Measurements from ENCODE around the gene MRAP.
"Not testable (repeated sequence)": the region's sequence is repeated elsewhere in the genome, so short reads cannot be mapped to it uniquely, and the experiment has no call there.

MRAP gene

DNA sequence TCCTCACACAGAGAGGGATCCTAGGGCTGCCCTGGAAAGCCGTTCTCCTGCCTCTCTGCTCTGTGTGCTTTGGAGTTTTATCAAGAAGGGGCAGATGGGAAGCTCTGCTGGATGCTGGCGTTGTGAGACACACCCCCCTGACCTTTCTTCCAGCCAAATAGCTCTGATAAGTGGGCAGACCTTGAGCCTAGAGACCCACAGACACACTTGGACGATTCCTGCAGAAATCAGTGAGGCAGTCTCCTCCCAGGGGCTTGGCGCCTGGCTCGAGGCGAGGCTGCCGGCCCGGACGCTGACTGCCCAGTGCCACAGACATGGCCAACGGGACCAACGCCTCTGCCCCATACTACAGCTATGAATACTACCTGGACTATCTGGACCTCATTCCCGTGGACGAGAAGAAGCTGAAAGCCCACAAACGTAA lies at the start of gene MRAP:
Gene MRAP (plus strand): TSS at position 198 of the 424 bp plus-strand sequence. CDS start 117 bp downstream, at position 315.
- DNase-seq (ENCODE audit: low read depth, low spot score): no peak

DNA sequence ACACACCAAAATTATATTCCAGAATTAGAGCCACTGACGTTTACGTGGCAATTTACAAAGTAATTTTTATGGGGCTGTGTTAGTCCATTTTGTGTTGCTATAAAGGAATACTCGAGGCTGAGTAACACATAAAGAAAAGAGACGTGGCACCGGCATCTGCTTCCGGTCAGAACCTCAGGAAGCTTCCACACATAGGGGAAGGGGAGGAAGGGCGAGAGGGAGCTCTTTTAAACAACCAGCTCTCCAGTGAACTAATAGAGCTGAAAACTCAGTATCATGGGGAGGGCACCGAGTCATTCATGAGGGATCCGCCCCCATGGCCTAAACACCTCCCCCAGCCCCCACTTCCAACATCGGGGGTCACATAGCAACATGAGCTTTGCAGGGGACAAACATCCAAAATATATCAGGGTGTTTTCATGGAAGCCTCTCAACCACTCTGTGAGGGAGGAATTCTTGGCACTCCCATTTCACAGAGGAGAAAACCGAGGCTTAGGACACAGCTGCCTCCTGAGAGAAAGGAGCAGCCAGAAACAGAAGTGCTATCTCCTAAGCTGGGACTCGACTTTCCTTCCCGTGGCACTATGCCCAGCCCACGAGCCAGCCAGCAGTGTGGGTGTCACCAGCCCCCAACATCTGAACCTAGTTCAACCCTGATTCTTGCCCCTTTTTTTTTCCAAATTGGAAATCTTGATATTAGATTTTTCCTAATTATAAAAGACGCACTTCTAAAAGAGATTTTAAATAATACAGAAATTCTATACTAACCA lies 49.0 kb upstream of the MRAP start:
- no peak for DNase-seq (ENCODE audit: low read depth, low spot score)

DNA sequence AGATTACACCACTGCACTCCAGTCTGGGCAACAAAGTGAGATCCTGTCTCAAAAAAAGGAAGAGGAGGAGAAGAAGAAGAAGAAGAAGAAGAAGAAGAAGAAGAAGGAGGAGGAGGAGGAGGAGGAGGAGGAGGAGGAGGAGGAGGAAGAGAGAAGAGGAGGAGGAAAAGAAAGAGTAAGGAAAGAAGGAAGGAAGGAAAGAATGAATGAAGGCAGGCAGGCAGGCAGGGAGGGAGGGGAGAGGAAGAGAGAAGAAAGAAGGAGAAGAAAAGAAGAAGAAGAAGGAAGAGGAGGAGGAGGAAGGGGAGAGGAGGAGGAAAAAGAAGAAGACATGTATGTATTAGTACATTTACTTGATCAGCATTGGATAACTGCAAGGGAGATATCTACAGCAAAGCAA lies 46.5 kb upstream of the MRAP start:
- no peak for DNase-seq (ENCODE audit: low read depth, low spot score)

DNA sequence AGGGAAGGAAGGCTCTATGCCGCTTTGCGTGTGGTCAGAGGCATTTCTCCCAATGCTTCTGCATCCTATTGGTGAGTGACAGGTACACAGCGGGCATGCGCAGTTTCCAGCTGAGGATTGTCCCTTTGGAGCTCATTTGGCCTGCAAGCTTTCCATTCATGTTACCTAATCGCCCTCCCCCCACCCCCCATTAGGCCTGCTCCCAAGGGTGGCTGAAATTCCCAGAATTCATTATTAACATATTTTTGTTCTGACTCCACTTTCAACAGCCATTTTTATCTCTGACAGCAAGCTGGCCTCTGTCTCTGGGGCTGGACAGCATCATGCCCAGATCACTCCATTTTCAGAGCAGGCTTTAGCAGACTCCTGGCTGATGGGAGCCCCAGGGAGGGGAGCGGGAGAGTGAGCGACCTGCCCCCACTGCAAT lies 45.4 kb upstream of the MRAP start:
- DNase-seq (ENCODE audit: low read depth, low spot score): no peak

DNA sequence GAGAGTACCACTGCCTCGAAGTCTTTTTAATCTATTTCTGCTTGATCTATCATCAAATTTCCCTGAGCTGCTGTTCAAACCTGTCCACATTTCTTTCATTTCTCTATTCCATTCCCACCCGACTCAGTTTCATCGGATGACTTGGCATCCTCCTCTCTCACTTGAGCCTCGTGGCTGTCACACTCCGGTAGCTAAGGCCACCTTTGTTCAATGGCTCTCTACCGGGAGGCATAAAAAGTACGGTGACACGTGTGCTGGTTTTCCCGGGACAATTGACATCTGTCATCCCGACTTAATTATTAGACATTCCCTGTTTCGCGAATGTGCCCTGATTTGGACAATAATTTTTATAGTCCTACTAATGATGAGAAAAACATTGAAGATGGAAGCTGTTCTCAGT lies 42.4 kb upstream of the MRAP start:
- DNase-seq (ENCODE audit: low read depth, low spot score): no peak

DNA sequence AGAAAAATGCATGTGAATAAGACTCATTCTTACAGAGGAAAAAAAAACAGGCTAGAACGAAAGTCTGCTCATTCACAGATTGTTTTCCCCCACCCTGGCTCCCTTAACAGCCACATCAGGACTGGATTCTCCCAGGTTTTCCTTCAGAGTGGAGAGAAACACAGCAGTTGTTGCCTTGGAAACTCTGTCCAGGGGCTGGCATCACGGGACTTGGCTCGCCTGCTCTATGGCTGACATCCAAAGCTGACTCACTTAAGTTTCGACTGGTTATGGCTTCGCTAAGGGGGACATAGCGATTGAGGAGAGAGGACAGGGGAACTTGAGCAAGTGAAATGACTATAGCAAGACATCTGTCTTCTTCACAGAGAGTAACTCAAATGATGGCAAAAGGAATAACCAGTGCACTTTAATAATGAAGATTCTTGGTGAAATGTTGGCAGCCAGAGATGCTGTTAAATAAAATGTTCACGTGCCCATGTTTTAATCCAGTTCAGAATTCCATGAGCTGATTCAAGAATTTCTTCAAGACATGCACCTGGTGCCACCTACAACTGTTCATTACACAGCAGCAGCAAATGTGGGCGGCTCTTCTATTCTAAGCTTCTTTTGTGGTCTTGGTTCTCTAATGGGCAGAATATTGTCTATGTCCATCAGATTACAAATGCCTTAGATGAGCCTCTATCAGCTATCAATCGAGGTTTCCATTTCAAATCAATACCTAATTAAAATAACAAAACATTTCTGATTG lies 41.6 kb upstream of the MRAP start:
- peak; percentile 77 for DNase-seq (ENCODE audit: low read depth, low spot score)

DNA sequence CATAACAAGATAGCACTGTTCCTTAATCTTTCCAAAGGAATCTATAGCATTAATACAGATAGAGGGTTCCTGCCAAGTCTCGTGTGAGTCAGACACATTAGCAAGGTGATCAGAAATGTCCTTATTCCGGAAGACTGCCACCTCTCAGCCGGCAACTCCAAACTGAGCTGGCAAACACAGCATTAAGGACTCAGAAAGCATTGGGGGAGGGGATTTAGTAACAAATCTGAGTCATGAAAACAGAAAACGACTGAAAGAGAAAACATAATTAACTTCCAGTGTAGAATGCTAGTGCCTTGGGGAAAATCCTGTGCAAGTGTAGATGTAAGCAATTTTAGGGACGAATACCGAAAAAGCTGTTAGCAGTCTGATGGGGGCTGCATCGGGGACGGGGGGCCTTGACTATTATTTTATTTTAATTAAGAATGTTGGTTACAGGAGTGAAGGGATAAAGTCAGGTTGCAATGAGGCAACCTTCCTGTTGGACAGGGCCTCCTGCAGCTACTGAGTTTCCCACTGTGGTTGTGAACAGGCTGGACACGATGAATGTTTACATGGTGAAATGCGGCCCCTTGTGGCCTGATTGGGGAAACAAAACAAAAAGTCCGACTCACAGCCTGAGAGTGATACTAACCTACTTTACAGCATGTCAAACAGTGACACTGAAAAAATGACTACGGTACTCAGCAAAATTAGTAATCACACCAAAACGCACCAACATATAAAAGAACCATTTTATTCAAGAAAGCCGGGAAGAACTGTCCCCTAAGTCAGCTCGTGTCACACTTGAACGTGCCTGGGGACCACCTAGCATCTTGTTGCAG lies 40.5 kb upstream of the MRAP start:
- peak; percentile 85 for DNase-seq (ENCODE audit: low read depth, low spot score)

DNA sequence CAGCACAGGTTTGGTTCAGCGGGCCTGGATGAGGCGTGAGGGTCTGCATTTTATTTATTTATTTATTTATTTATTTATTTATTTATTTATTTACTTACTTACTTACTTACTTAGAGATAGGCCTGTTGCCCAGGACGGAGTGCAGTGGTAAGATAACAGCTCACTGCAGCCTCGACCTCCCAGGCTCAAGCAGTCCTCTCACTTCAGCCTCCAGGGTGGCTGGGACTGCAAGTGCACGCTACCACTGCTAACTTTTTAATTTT lies 39.9 kb upstream of the MRAP start:
- DNase-seq (ENCODE audit: low read depth, low spot score): not testable (repeated sequence)

DNA sequence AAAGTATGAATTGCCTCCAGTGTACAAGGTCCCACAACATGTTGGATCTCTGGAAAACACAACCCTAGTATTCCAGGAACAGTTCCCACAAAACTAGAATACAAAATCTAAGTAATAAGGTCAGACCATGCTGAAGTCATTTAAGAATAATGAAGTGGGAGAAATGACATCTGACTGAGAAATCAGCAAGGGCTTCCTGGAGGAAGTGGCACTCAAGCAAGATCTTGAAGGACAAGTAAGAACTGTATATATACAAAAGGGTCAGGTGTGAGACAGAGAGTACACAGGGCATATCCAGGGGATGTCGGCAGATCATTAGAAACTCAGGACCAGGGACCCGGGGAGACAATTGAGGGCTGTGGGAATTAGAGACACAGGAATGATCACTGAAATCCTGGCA lies 38.5 kb upstream of the MRAP start:
- DNase-seq (ENCODE audit: low read depth, low spot score): no peak

DNA sequence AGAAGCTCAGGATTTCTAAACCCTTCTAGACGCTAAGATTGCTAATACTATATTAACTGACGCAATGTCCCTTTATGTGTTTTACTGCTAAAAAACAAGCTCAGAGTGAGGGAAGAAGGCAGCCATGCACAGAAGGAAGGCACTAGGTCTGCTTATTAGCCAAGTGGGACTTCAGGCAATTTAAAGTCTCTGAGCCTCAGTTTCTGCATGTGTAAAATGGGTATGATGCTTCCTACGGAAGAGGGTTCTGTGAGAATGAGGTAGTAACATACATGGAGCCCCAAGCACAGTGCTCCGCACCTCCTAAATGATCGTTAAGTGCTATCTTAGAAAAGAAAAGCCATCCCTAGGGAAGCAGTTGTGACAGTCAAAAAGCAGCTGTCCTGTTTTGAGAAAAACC lies 36.7 kb upstream of the MRAP start:
- DNase-seq (ENCODE audit: low read depth, low spot score): no peak

DNA sequence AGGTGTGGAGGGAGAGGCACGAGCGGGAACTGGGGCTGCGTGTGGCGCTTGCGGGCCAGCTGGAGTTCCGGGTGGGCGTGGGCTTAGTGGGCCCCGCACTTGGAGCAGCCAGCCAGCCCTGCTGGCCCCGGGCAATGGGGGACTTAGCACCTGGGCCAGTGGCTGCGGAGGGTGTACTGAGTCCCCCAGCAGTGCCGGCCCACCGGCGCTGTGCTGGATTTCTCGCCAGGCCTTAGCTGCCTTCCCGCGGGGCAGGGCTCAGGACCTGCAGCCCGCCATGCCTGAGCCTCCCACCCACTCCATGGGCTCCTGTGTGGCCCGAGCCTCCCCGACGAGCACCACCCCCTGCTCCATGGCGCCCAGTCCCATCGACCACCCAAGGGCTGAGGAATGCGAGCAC lies 33.3 kb upstream of the MRAP start:
- DNase-seq (ENCODE audit: low read depth, low spot score): not testable (repeated sequence)

DNA sequence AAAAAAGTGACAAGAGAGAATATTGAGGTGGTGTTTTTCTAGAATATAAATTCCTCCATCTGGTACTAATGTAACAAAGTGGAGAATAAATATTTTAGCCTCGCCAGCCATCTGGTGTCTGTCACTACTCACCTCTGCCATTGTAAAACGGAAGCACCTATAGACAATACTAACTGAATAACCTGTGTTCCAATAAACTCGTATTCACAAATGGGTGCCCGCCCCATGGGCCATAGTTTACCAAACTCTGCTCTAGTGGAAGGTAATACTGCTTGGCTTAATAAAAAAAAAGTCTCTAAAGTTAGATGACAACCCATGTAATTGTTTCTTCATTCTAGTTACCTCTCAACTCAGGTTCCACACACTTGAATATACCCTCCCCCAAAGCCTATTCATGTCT lies 27.9 kb upstream of the MRAP start:
- DNase-seq (ENCODE audit: low read depth, low spot score): no peak

DNA sequence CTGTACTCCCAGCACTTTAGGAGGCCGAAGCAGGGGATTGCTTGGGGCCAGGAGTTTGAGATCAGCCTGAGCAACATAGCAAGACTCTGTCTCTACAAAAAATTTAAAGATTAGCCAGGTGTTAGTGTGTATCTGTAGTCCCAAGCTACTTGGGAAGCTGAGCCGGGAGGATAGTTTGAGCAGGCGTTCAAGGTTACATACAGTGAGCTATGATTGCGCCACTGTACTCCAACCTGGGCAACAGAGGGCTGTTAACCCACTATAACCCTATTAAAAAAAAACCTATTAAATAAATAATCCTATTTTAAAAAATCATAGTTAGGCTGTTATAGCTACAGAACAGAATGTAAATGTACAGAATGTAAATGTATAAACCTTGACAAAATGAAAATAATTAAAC lies 22.0 kb upstream of the MRAP start:
- no peak for DNase-seq (ENCODE audit: low read depth, low spot score)

DNA sequence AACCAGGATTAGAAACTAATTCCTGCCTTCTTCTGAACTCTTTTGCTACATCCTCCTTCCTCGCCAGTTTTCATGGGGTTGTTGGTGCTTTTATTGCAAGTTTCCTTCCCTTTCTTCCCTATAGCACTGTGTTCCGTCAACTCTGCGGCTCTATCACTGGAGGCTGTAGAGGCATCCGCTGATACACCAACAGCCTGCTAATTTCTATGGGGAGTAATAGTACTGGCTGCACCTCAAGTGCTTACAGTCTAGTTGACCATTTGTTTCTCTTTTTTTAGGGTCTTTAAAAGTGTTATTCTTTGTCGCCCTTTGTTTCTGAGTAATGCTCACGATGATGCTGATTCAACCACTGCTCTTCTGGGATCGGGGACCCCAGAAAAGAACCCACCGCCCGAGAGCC lies 20.6 kb upstream of the MRAP start:
- DNase-seq (ENCODE audit: low read depth, low spot score): no peak

DNA sequence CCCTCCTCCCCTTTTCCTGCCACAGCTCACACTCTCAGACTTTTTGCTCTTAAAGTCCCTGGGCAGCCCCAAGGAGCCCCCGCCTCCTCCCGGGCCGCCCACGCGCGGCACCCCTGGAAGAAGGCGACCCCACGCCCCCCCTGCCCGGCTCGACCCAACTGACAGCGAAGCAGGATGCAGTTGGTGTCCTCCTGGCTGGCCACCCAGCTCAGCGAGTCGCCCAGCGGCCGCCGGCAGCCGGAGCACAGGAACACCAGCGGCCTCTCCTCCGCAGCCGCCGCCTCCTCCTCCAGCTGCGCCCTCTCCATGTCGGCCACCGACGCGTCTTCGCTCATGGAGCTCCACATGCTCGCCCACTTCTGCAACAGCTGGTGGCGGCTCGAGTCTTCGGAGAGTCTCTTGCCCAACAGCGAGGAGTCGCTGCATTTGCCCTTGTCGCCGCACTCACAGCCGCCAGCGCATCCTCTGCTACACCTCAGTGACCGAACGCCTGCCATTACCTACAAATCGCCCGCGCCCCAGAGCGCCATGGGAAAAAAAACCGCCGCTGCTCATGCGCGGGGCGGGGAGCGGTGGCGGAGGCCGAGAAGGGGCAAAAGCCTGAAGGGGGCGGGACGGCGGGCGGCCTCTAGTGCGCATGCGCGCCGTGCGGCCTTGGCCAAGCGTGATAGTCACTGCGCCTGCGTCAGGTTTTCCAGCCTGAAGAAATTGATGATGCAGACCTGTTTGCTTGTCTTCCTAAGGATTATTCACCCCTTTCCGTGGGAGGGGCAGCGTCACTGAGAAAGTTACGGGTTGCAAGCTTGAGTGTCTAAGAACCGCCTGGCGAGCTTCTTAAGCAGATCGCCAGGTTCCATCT lies 19.9 kb upstream of the MRAP start, which contains the start of gene MIS18A:
Gene MIS18A (minus strand): TSS at position 532 of the 859 bp plus-strand sequence. CDS start 35 bp downstream, at position 497.
- DNase-seq (ENCODE audit: low read depth, low spot score): peak; percentile 86

DNA sequence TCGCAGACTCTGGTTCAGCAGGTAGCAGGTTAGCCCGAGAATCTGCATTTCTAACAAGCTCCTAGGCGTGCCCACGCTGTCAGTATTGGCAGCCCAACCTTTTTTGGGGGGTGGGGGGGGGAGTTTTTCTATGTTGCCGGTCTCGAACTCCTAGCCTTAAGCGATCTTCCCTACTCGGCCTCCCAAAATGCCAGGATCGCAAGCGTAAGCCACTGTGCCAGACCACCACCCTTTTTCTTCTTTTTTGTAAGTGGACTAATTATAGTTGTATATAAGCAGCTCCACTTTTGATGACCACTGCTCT lies 19.3 kb upstream of the MRAP start:
- DNase-seq (ENCODE audit: low read depth, low spot score): no peak

DNA sequence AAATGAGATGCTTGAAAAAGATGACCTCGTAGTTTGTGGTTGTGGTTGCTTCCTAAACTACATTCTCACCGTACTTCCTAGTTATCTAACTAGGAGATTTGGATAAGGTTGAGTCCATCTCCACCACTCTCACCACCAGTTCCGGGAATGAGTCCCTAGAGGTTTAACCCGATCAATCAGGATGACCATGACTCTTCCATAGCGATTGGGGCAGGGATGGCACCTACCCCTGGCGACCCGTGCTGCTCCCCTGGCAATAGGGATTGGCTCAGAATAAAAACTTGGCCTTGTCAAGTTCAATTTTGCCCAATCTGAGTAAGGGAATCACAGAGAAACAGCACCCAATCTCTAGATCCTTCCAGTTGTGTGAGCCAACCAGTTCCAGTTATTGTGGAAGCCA lies 17.1 kb upstream of the MRAP start:
- DNase-seq (ENCODE audit: low read depth, low spot score): no peak

DNA sequence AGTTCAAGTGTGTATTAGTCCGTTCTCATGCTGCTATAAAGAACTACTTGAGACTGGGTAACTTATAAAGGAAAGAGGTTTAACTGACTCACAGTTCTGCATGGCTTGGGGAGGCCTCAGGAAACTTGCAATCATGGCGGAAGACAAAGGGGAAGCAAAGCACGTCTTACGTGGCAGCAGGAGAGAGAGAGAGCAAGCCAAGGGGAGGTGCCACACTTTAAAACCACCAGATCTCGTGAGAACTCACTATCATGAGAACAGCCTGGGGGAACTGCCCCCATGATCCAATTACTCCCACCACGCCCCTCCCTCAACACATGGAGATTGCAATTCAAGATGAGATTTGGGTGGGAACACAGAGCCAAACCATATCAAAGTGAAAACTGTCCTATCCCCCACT lies 15.7 kb upstream of the MRAP start:
- DNase-seq (ENCODE audit: low read depth, low spot score): no peak

DNA sequence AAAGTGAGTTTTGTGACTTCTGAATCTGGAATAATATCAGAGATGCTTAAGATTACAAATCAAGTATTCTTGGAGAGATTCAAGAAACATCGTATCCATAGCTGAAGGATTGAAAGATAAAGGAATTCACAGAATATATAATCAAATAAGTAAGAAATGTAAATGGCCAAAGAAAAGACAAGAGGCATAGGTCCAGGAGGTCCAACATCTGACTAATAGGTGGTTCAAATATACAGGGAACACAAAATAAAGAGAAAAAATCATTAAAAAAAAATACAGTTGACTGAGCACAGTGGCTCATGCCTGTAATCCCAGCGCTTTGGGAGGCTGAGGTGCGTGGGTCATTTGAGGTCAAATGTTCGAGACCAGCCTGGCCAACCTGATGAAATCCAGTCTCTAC lies 13.2 kb upstream of the MRAP start:
- DNase-seq (ENCODE audit: low read depth, low spot score): no peak

DNA sequence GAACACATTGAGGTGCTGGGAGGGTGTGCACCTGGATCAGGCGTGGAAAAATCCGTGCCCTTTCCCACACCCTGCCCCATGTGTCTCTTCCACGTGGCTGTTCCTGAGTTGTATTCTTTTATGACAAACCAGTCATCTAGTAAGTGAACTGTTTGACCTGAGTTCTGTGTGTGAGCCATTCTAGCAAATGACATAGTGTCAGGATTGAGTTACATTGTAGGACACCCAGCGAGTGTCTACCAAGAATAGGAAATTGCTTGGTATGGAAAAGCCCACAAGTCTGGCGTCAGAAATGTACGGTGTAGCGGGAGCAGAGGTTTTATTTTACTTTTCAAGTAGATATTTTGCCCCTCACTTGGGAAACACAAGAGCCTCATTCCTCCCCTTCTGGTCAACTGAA lies 1.2 kb upstream of the MRAP start:
- DNase-seq (ENCODE audit: low read depth, low spot score): no peak

DNA sequence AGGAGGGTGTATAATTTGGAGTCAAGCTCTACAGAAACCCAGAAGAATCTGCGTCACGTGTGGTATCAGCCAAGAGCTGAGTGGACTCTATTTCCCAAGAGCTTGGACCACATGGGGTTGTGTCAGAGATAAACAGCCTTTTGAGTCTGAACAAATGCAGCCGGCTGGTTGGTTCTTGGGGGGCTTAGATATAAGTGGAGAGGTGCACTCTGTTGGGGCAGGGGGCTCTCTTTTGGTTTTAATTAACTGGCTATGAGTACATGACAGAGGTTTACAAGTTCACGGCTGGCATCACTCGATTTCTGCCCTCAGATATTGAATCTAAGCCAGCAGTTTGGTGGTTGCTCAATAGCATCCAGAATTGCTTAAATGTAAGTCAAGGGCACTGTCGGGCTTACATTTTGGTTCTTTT lies 501 bp upstream of the MRAP start:
- no peak for DNase-seq (ENCODE audit: low read depth, low spot score)

DNA sequence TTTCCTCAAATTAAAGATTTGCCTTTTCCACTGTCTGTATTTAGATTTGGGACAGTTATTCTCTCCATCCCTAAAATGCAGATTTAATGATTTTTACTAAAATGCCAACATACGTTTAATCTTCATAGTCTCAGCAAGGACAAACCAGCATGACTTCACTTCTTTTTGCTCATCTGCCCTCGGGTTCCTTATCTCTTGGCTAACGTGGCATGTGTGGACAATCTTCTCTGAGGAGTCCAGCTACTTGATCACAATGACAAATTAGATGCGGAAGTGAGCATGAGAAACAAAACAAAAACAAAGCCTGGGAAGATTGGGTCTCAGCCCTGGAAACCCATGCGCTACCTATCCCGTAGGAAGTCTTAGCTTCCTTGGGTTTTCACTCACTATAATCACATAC lies 1.0 kb downstream of the MRAP start:
- DNase-seq (ENCODE audit: low read depth, low spot score): no peak
